Measurements from ENCODE around the gene OPCML. TPM values are rescaled to one million over a fixed set of nuclear protein-coding genes. Genes with fewer than 3 reads are reported as not detected.

The OPCML gene
- total and polyA plus RNA-seq, 4 donors, result under 0.01 to 0.01 TPM; not detected in 2

DNA sequence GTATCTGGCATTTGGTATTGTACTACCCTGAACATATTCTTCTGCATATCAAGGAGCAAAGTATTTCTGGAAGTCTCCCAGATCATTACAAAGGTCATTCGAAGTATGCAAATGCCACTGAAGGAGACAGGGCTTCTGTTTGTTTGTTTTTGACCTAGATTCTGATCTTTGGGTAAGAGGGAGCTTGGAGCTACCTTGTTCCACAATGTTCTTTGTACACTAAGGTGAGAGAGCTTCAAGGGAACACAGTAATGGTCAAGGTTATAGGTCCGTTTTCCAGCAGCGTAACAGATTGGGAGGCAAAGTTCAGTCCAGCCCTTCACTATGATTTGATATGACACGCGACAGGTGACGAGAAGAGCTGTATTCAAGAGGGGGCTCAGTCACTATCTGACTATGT is 10.0 kb downstream of the OPCML start:
- TF ChIP-seq HNF4G (IDR thresholded peaks at IDR 0.05) (peak; percentile 28), SP1 (IDR thresholded peaks at IDR 0.05) (peak; percentile 38), HNF4A (conservative IDR thresholded peaks at IDR 0.05) (peak; percentile 77), JUND (IDR thresholded peaks at IDR 0.05) (peak in 1 of 2 donors; percentile 20), FOXA2 (IDR thresholded peaks at IDR 0.05) (no peak), RXRA (IDR thresholded peaks at IDR 0.05) (peak; percentile 35 to 49)
- no peaks in the 10 kb centered on the region for H3K27me3 ChIP-seq (ENCODE audit: control insufficient read depth in 4 of 4, insufficient read depth in 4 of 4, low read length in 3 of 4)
- H3K27ac ChIP-seq (ENCODE audit: low read depth in 1 of 2, low read length in 2 of 2), result no peak overlapping the region
- no peak overlapping the region for H3K4me3 ChIP-seq (ENCODE audit: low read depth in 1 of 3, low read length in 3 of 3)
- no peak overlapping the region for H3K9ac ChIP-seq (ENCODE audit: low read depth in 1 of 2, low read length in 2 of 2)
- no peaks in the 10 kb centered on the region for H3K9me3 ChIP-seq (ENCODE audit: control insufficient read depth in 4 of 4, low read length in 3 of 4)
- H3K36me3 ChIP-seq (ENCODE audit: control insufficient read depth in 4 of 4, insufficient read depth in 3 of 4, low read depth in 1 of 4, low read length in 3 of 4), result no peaks in the 10 kb centered on the region
- WGBS, result 45% methylated on average over 6 of the region's 6 CpGs
- H3K4me1 ChIP-seq (ENCODE audit: control insufficient read depth in 4 of 4, insufficient read depth in 4 of 4, low read length in 3 of 4), result peaks cover 10 to 34% (median 26%) of the 10 kb centered on the region in 4 donors
- no peak for DNase-seq (ENCODE audit: low spot score)

DNA sequence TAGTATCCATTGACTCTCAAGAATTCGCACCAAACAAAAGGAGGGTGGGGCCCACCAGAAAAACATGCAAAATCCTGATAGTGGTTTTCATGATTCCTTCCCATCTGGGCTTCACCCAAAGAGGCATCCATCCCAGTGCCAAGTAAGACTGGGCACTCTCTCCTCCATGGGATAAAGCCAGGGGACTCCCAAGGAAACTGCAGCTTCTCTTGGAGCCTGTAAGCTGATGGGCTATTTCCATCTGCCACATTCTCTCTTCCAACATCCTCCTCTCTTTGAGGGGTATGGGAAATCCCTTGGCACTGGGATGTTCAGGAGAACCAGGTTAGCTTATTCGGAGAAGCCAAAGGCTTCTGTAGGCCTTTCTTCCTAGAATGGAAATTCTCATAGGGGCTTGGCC is 10.8 kb downstream of the OPCML start:
- no peaks in the 10 kb centered on the region for H3K36me3 ChIP-seq (ENCODE audit: control insufficient read depth in 4 of 4, insufficient read depth in 3 of 4, low read depth in 1 of 4, low read length in 3 of 4)
- H3K4me1 ChIP-seq (ENCODE audit: control insufficient read depth in 4 of 4, insufficient read depth in 4 of 4, low read length in 3 of 4), result peaks cover 10 to 34% (median 26%) of the 10 kb centered on the region in 4 donors
- no peaks in the 10 kb centered on the region for H3K27me3 ChIP-seq (ENCODE audit: control insufficient read depth in 4 of 4, insufficient read depth in 4 of 4, low read length in 3 of 4)
- no peak overlapping the region for H3K9ac ChIP-seq (ENCODE audit: low read depth in 1 of 2, low read length in 2 of 2)
- H3K27ac ChIP-seq (ENCODE audit: low read depth in 1 of 2, low read length in 2 of 2), result peak overlapping the region in 1 of 2 donors; percentile 39
- TF ChIP-seq FOXA2 (IDR thresholded peaks at IDR 0.05) (no peak), GABPA (IDR thresholded peaks at IDR 0.05 in 1 of 2, conservative IDR thresholded peaks at IDR 0.05 in 1 of 2) (no peak), TAF1 (conservative IDR thresholded peaks at IDR 0.05) (no peak), FOXA1 (IDR thresholded peaks at IDR 0.05) (no peak)
- TF ChIP-seq, protein P1, sequence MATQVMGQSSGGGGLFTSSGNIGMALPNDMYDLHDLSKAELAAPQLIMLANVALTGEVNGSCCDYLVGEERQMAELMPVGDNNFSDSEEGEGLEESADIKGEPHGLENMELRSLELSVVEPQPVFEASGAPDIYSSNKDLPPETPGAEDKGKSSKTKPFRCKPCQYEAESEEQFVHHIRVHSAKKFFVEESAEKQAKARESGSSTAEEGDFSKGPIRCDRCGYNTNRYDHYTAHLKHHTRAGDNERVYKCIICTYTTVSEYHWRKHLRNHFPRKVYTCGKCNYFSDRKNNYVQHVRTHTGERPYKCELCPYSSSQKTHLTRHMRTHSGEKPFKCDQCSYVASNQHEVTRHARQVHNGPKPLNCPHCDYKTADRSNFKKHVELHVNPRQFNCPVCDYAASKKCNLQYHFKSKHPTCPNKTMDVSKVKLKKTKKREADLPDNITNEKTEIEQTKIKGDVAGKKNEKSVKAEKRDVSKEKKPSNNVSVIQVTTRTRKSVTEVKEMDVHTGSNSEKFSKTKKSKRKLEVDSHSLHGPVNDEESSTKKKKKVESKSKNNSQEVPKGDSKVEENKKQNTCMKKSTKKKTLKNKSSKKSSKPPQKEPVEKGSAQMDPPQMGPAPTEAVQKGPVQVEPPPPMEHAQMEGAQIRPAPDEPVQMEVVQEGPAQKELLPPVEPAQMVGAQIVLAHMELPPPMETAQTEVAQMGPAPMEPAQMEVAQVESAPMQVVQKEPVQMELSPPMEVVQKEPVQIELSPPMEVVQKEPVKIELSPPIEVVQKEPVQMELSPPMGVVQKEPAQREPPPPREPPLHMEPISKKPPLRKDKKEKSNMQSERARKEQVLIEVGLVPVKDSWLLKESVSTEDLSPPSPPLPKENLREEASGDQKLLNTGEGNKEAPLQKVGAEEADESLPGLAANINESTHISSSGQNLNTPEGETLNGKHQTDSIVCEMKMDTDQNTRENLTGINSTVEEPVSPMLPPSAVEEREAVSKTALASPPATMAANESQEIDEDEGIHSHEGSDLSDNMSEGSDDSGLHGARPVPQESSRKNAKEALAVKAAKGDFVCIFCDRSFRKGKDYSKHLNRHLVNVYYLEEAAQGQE (IDR thresholded peaks at IDR 0.05), result no peak
- TF ChIP-seq, protein P2, sequence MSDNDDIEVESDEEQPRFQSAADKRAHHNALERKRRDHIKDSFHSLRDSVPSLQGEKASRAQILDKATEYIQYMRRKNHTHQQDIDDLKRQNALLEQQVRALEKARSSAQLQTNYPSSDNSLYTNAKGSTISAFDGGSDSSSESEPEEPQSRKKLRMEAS (IDR thresholded peaks at IDR 0.05), result no peak
- 91% methylated on average over 2 of the region's 2 CpGs for whole genome bisulfite sequencing
- no peak for DNase-seq (ENCODE audit: low spot score)
- H3K4me3 ChIP-seq (ENCODE audit: low read depth in 1 of 3, low read length in 3 of 3), result no peak overlapping the region
- no peaks in the 10 kb centered on the region for H3K9me3 ChIP-seq (ENCODE audit: control insufficient read depth in 4 of 4, low read length in 3 of 4)

DNA sequence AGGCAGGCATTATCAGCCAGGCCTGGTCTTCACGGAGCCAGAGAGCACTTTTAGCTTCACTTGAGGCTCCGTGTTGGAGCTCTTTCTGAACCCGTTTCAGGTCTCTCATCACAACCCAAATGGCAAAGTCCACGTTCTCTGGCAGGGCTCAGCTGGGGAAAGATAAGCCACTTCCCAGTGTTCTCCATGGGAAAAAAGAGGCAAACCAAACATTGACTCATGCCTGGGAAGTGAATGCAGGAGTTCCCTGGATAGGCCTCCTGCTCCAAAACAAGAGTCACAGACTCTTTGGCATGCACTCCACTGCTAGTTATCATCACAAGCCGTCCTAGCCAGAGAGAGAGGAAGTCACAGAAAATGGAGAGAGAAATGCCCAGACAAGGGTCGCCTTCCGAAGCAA is 11.6 kb downstream of the OPCML start:
- Histone ChIP-seq H3K4me3 (ENCODE audit: low read depth in 1 of 3, low read length in 3 of 3) (no peak overlapping the region), H3K9ac (ENCODE audit: low read depth in 1 of 2, low read length in 2 of 2) (no peak overlapping the region), H3K27me3 (ENCODE audit: control insufficient read depth in 4 of 4, insufficient read depth in 4 of 4, low read length in 3 of 4) (no peaks in the 10 kb centered on the region), H3K27ac (ENCODE audit: low read depth in 1 of 2, low read length in 2 of 2) (peak overlapping the region; percentile 39 to 67), H3K36me3 (ENCODE audit: control insufficient read depth in 4 of 4, insufficient read depth in 3 of 4, low read depth in 1 of 4, low read length in 3 of 4) (no peaks in the 10 kb centered on the region), H3K4me1 (ENCODE audit: control insufficient read depth in 4 of 4, insufficient read depth in 4 of 4, low read length in 3 of 4) (peaks cover 10 to 34% (median 26%) of the 10 kb centered on the region in 4 donors), H3K9me3 (ENCODE audit: control insufficient read depth in 4 of 4, low read length in 3 of 4) (no peaks in the 10 kb centered on the region)
- no peak for DNase-seq (ENCODE audit: low spot score)
- WGBS, result 22% methylated on average over 7 of the region's 7 CpGs
- TF ChIP-seq FOXA2 (IDR thresholded peaks at IDR 0.05), result peak; percentile 72
- TF ChIP-seq, protein P2 (IDR thresholded peaks at IDR 0.05), result peak; percentile 98
- TF ChIP-seq, protein P1 (IDR thresholded peaks at IDR 0.05), result peak; percentile 89
- TF ChIP-seq RXRA (IDR thresholded peaks at IDR 0.05), result peak; percentile 70 to 93
- peak; percentile 88 for TF ChIP-seq FOXA1 (IDR thresholded peaks at IDR 0.05)
- TF ChIP-seq TAF1 (conservative IDR thresholded peaks at IDR 0.05), result no peak
- no peak for TF ChIP-seq NR2F2 (IDR thresholded peaks at IDR 0.05)
- TF ChIP-seq, protein P3, sequence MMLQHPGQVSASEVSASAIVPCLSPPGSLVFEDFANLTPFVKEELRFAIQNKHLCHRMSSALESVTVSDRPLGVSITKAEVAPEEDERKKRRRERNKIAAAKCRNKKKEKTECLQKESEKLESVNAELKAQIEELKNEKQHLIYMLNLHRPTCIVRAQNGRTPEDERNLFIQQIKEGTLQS (IDR thresholded peaks at IDR 0.05), result peak; percentile 32
- peak; percentile 83 for TF ChIP-seq HNF4G (IDR thresholded peaks at IDR 0.05)
- TF ChIP-seq GABPA (IDR thresholded peaks at IDR 0.05 in 1 of 2, conservative IDR thresholded peaks at IDR 0.05 in 1 of 2), result peak in 1 of 2 donors; percentile 52
- TF ChIP-seq RAD21 (IDR thresholded peaks at IDR 0.05), result peak in 1 of 2 donors; percentile 54
- peak; percentile 93 to 98 for TF ChIP-seq HNF4A (conservative IDR thresholded peaks at IDR 0.05)
- peak; percentile 80 for TF ChIP-seq YY1 (IDR thresholded peaks at IDR 0.05)
- peak; percentile 69 to 94 for TF ChIP-seq JUND (IDR thresholded peaks at IDR 0.05)
- peak in 1 of 2 donors; percentile 85 for TF ChIP-seq EGR1 (IDR thresholded peaks at IDR 0.05; ENCODE audit: low read depth in 2 of 2)
- TF ChIP-seq, protein P4, sequence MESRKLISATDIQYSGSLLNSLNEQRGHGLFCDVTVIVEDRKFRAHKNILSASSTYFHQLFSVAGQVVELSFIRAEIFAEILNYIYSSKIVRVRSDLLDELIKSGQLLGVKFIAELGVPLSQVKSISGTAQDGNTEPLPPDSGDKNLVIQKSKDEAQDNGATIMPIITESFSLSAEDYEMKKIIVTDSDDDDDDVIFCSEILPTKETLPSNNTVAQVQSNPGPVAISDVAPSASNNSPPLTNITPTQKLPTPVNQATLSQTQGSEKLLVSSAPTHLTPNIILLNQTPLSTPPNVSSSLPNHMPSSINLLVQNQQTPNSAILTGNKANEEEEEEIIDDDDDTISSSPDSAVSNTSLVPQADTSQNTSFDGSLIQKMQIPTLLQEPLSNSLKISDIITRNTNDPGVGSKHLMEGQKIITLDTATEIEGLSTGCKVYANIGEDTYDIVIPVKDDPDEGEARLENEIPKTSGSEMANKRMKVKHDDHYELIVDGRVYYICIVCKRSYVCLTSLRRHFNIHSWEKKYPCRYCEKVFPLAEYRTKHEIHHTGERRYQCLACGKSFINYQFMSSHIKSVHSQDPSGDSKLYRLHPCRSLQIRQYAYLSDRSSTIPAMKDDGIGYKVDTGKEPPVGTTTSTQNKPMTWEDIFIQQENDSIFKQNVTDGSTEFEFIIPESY (IDR thresholded peaks at IDR 0.05), result peak; percentile 81
- peak; percentile 95 for TF ChIP-seq SP1 (IDR thresholded peaks at IDR 0.05)
